Epithelial cell of proximal tubule (primary cell): Measurements from ENCODE around the gene C10orf71. TPM values are rescaled to one million over a fixed set of nuclear protein-coding genes. Genes with fewer than 3 reads are reported as not detected.

Experiments
- DNase-seq: peaks from one replicate; pipeline ENCODE4 v3.0.0-alpha.2; 2011; ENCODE audit warnings: low read depth
- H3K4me3 ChIP-seq: 2 replicates; pipeline ENCODE4 v1.5.1; 2011; ENCODE audit warnings: low read depth, mild to moderate bottlenecking, low read length
- CTCF ChIP-seq: conservative IDR thresholded peaks from 2 replicates; pipeline ENCODE4 v1.5.1; 2012; ENCODE audit warnings: low read depth, mild to moderate bottlenecking, low read length
- total RNA-seq: library from RNA; depleted of rRNA; stranded (reverse); fragments of >200 nt; gene quantifications from 2 replicates; pipeline ENCODE4 v1.2.3, GENCODE V29; 2015

Gene C10orf71
- total RNA-seq, 1 donor from 2014 or later = not detected

DNA sequence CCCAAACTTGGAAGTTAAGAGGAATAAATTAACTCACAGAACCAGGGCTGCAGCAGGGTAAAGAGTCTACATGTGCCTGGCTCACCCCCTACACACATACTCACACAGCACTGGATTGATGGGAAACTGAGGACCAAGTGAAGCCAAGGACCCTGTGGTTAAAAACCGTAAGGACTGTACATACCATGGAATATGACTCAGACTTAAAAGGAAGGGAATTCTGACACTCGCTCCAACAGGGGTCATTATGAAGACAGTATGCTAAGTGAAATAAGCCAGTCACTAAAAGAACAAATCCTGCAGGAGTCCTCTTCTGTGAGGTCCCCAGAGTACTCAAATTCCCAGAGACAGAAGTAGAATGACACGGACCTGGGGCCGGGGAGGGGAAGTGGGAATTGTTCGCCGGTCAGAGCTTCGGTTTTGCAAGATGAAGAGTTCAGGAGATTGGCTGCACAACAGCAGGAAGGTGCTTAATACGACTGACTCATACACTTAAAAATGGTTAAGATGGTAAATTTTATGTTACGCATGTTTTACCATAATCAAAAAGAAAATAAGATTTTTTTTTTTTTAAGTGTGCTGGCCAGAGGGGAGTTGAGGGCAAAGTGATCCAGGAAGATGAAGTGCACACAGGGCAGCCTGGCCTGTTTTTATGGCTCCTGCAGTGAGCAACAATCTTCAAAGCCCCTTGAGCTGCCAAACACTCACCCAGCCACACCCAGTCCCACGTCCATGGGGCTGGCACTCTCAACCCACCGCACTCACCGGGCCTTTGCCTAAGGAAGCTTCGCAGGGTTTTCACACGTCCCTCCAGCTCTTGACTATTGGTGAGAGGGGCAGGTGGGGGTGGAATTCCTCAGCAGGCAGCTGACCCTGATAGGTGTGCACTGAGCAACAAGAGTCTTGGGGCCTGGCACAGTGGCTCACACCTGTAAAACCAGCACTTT lies 70.5 kb downstream of the C10orf71 start:
- H3K4me3 ChIP-seq = no peak overlapping the region
- no peak for TF ChIP-seq CTCF
- no peak for DNase-seq

DNA sequence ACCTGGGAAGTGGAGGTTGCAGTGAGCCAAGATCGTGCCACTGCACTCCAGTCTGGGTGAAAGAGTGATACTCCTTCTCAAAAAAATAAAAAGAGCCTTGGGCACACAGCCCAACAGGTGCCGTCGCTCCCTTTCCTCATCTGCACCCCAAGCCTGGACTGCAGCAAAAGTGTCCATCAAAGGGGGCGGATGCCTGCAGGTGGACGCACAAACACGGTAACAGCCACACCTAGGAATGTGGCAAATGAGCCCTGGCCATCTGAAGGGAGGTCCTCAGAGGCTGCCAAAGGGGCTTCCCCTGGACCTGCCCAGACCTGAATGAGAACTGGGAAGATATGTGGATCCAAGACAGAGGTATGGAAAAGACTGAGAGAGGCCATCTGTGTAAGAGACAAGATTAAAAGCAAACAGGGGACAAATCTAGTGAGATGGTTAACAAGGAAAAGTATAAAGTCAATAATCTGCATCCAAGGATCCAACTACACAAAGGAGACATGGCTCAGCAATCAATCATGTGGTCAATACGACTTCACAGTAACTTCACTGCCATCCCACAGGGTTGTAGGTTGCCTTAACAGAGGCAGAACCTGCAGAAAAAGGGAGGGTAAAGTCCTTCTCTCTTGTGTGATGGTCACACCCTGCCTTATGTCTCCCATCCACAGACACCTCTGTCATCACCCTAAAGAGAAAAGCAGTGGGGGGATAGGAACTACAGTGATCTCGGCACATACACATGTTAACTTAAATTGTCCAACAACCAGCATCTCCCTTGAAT lies 71.5 kb downstream of the C10orf71 start:
- TF ChIP-seq CTCF = no peak
- no peak for DNase-seq
- no peak overlapping the region for H3K4me3 ChIP-seq

GRCh38 chr10:49371967-49372366 lies 73.0 kb downstream of the C10orf71 start:
- no peak for TF ChIP-seq CTCF
- no peak for DNase-seq
- no peak overlapping the region for H3K4me3 ChIP-seq

- TF ChIP-seq CTCF = no peak
- H3K4me3 ChIP-seq = no peak overlapping the region
- DNase-seq = no peak
Observed at GRCh38 chr10:49373361-49373760, 74.4 kb downstream of the C10orf71 start.

DNA sequence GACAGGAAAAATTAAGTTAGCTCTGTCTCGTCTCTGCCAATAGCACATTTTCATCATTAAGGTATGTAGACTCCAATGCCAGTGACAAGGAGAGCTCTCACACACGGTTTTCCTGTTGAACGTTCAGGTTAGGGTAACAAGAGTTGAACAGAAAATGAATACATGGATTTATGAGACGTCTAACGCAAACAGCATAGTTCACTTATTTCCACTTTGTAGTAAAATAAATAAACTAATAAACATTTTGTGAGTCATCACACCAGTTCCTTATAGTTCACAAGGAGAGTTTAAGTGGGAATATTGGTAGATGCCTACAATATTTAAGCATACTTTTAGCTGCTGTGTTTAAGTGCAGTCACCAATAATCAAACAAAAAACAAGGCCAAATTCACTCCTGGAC lies 75.8 kb downstream of the C10orf71 start:
- no peak for TF ChIP-seq CTCF
- no peak for DNase-seq
- H3K4me3 ChIP-seq = no peak overlapping the region

GRCh38 chr10:49375611-49376010 lies 76.6 kb downstream of the C10orf71 start:
- DNase-seq = no peak
- no peak for TF ChIP-seq CTCF
- no peak overlapping the region for H3K4me3 ChIP-seq

Other genes starting within 250 kb of the C10orf71 start
- gene VSTM4, start 183.6 kb upstream of the C10orf71 start, total RNA-seq = 0.29 and 0.40 TPM in 2 replicates
- not detected in 2 replicates for gene FAM170B, start 165.1 kb upstream of the C10orf71 start, total RNA-seq
- gene TMEM273, start 110.8 kb upstream of the C10orf71 start, total RNA-seq = not detected in 2 replicates
- not detected in 2 replicates for gene DRGX, start 96.9 kb downstream of the C10orf71 start, total RNA-seq
- 4.1 and 5.6 TPM in 2 replicates for gene ERCC6, start 240.0 kb downstream of the C10orf71 start, total RNA-seq